ENCODE results near the gene UBAC2.
A peak's percentile ranks its signal among the peaks of the same experiment; 100 is the strongest.
"Not testable (repeated sequence)": the region's sequence is repeated elsewhere in the genome, so short reads cannot be mapped to it uniquely, and the experiment has no call there.

Gene UBAC2

DNA sequence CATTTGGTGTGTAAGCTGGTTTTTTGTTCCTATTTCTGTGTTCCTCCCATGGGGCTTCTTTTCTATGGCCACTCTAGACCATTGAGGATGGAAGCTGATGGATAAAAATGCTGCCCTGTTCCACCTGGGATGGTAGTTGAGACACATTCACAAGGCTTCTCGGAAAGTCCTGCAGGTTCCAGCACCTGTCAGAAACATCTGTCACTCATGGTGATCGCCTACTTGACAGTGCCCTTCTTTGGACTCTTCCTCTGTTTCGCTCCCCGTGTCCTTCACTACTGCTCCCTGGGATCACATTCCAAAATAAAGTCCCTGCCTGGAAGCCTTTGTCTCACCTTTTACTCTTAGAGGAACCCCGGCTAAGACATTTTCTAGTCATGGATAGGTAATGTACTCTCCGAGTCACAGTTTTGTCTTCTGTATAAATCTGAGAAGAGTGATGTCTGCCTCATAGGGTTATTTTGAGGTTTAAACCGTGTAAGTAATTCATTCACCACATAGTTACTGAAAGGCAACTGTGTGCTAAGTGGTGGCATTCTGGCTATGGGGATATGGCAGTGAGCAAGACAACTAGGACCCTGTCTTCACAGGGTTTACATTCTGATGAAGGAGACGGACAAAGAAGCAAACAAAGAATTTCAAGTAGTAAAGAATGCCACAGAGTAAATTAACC, 21.0 kb downstream of the UBAC2 start:
- peaks cover 0 to 2% of the 10 kb centered on the region in 2 donors for H3K36me3 ChIP-seq (ENCODE audit: control insufficient read depth in 2 of 2, insufficient read depth in 2 of 2, low read length in 2 of 2)

DNA sequence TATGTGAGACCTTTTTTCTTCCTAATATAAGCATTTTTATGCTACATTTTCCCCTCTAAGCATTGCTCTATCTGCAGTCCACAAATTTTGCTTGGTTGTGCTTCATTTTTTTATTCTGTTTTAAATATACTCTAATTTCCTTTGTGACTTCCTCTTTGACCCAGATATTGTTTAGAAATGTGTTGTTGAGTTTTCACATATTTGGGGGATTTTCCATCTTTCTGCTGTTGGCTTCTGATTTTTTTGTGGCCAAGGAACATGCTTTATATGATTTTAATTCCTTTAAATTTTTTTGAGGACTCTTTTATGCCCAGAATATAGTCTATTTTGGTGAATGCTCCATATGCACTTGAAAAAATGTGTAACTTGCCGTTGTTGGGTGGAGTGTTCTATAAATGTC, 22.9 kb downstream of the UBAC2 start:
- peaks cover 3 to 10% of the 10 kb centered on the region in 2 donors for H3K4me1 ChIP-seq (ENCODE audit: control insufficient read depth in 2 of 2, insufficient read depth in 2 of 2, low read length in 2 of 2)
- H3K9ac ChIP-seq (ENCODE audit: low read depth in 1 of 2, low read length in 2 of 2) = no peak overlapping the region
- H3K4me3 ChIP-seq (ENCODE audit: low read length in 2 of 2) = no peak overlapping the region
- no peaks in the 10 kb centered on the region for H3K27me3 ChIP-seq (ENCODE audit: control insufficient read depth in 2 of 2, insufficient read depth in 2 of 2, low read length in 2 of 2)
- peaks cover 2 to 3% of the 10 kb centered on the region in 2 donors for H3K36me3 ChIP-seq (ENCODE audit: control insufficient read depth in 2 of 2, insufficient read depth in 2 of 2, low read length in 2 of 2)
- H3K9me3 ChIP-seq (ENCODE audit: control insufficient read depth in 2 of 2, low read length in 2 of 2) = no peaks in the 10 kb centered on the region
- H3K27ac ChIP-seq (ENCODE audit: low read depth in 2 of 2, low read length in 2 of 2) = no peak overlapping the region

More for the DNA sequence above, 21.0 kb downstream of the UBAC2 start:
- H3K4me3 ChIP-seq (ENCODE audit: low read length in 2 of 2) = no peak overlapping the region
- H3K9me3 ChIP-seq (ENCODE audit: control insufficient read depth in 2 of 2, low read length in 2 of 2) = no peaks in the 10 kb centered on the region
- no peak overlapping the region for H3K9ac ChIP-seq (ENCODE audit: low read depth in 1 of 2, low read length in 2 of 2)
- H3K27me3 ChIP-seq (ENCODE audit: control insufficient read depth in 2 of 2, insufficient read depth in 2 of 2, low read length in 2 of 2) = no peaks in the 10 kb centered on the region
- H3K27ac ChIP-seq (ENCODE audit: low read depth in 2 of 2, low read length in 2 of 2) = no peak overlapping the region
- H3K4me1 ChIP-seq (ENCODE audit: control insufficient read depth in 2 of 2, insufficient read depth in 2 of 2, low read length in 2 of 2) = peaks cover 3 to 10% of the 10 kb centered on the region in 2 donors

DNA sequence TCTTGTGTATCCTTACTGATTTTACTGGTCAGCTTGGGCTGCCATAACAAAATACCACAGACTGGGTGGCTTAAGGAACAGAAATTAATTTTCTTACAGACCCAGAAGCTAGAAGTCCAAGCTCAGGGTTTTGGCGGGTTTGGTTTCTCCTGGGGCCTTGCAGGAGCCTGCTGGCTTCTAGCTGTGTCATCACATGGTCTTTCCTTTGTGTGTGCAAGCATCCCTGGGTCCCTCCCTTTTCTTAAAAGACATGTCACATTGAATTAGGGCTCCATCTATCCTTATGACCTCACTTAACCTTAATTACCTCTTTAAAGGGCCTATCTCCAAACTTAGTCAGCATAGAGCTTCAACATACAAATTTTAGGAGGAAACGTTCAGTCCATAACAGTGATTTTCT, 23.4 kb downstream of the UBAC2 start:
- Histone ChIP-seq H3K27me3 (ENCODE audit: control insufficient read depth in 2 of 2, insufficient read depth in 2 of 2, low read length in 2 of 2) (no peaks in the 10 kb centered on the region), H3K9me3 (ENCODE audit: control insufficient read depth in 2 of 2, low read length in 2 of 2) (no peaks in the 10 kb centered on the region), H3K4me3 (ENCODE audit: low read length in 2 of 2) (no peak overlapping the region), H3K36me3 (ENCODE audit: control insufficient read depth in 2 of 2, insufficient read depth in 2 of 2, low read length in 2 of 2) (peaks cover 2 to 3% of the 10 kb centered on the region in 2 donors), H3K9ac (ENCODE audit: low read depth in 1 of 2, low read length in 2 of 2) (no peak overlapping the region), H3K27ac (ENCODE audit: low read depth in 2 of 2, low read length in 2 of 2) (no peak overlapping the region), H3K4me1 (ENCODE audit: control insufficient read depth in 2 of 2, insufficient read depth in 2 of 2, low read length in 2 of 2) (peaks cover 6 to 11% of the 10 kb centered on the region in 2 donors)

- Histone ChIP-seq H3K27ac (ENCODE audit: low read depth in 2 of 2, low read length in 2 of 2) (no peak overlapping the region), H3K27me3 (ENCODE audit: control insufficient read depth in 2 of 2, insufficient read depth in 2 of 2, low read length in 2 of 2) (no peaks in the 10 kb centered on the region), H3K4me3 (ENCODE audit: low read length in 2 of 2) (no peak overlapping the region), H3K36me3 (ENCODE audit: control insufficient read depth in 2 of 2, insufficient read depth in 2 of 2, low read length in 2 of 2) (peaks cover 2 to 3% of the 10 kb centered on the region in 2 donors), H3K4me1 (ENCODE audit: control insufficient read depth in 2 of 2, insufficient read depth in 2 of 2, low read length in 2 of 2) (peaks cover 9 to 13% of the 10 kb centered on the region in 2 donors), H3K9ac (ENCODE audit: low read depth in 1 of 2, low read length in 2 of 2) (no peak overlapping the region), H3K9me3 (ENCODE audit: control insufficient read depth in 2 of 2, low read length in 2 of 2) (no peaks in the 10 kb centered on the region)
These were observed 24.4 kb downstream of the UBAC2 start for GRCh38 chr13:99225078-99225477.

DNA sequence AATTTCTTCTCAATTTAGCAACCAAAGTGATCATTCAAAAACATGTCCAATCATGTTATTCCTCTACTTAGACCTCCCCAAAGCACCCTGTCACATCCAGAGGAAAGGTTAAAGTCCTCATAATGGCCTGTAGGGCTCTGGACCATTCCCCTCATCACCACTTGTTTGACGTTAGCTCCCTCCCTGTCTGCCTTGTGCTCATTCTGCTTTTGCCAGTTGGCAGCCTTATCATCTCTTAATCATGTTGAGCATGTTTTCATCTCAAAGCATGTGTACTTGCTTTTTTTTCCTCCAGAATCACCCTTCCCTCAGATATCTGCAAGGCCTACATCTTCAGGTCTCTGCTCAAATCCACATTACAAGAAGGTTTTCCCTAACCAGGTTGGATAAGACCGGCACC, 25.9 kb downstream of the UBAC2 start:
- Histone ChIP-seq H3K4me1 (ENCODE audit: control insufficient read depth in 2 of 2, insufficient read depth in 2 of 2, low read length in 2 of 2) (peaks cover 9 to 13% of the 10 kb centered on the region in 2 donors), H3K27ac (ENCODE audit: low read depth in 2 of 2, low read length in 2 of 2) (no peak overlapping the region), H3K9me3 (ENCODE audit: control insufficient read depth in 2 of 2, low read length in 2 of 2) (no peaks in the 10 kb centered on the region)

DNA sequence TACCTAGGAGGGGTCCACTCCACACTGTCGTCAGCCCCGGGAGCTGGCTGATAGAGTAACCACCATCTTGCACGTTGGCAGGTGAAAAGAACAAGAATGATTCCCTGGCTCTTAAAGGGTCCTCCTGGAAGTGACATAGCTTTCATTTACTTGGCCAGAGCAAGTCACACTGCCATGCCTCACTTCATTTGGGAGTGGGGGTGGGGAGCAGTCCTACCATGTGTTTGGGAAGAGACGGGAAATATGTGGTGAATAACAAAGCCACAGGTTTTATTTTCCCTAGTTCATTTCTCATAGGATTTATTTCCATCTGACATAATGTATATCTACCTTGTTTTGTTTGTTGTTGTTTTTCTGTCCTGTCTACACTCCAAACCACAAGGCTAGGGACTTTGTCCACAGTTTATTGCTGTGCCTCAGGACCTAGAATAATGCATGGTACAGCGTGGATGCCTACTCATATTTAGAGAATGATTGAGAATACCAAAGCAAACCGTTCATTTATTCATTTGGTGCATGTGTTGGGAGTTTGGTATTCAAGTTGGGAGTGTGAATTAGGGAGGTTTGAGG, 26.8 kb downstream of the UBAC2 start:
- Histone ChIP-seq H3K4me3 (ENCODE audit: low read length in 2 of 2) (no peak overlapping the region), H3K36me3 (ENCODE audit: control insufficient read depth in 2 of 2, insufficient read depth in 2 of 2, low read length in 2 of 2) (peaks cover 2 to 3% of the 10 kb centered on the region in 2 donors), H3K27ac (ENCODE audit: low read depth in 2 of 2, low read length in 2 of 2) (peak overlapping the region in 1 of 2 donors; percentile 16), H3K4me1 (ENCODE audit: control insufficient read depth in 2 of 2, insufficient read depth in 2 of 2, low read length in 2 of 2) (peaks cover 9 to 13% of the 10 kb centered on the region in 2 donors), H3K27me3 (ENCODE audit: control insufficient read depth in 2 of 2, insufficient read depth in 2 of 2, low read length in 2 of 2) (no peaks in the 10 kb centered on the region), H3K9me3 (ENCODE audit: control insufficient read depth in 2 of 2, low read length in 2 of 2) (no peaks in the 10 kb centered on the region), H3K9ac (ENCODE audit: low read depth in 1 of 2, low read length in 2 of 2) (peak overlapping the region in 1 of 2 donors; percentile 14)

More for the DNA sequence above, 25.9 kb downstream of the UBAC2 start:
- Histone ChIP-seq H3K4me3 (ENCODE audit: low read length in 2 of 2) (no peak overlapping the region), H3K9ac (ENCODE audit: low read depth in 1 of 2, low read length in 2 of 2) (no peak overlapping the region), H3K36me3 (ENCODE audit: control insufficient read depth in 2 of 2, insufficient read depth in 2 of 2, low read length in 2 of 2) (peaks cover 2 to 3% of the 10 kb centered on the region in 2 donors), H3K27me3 (ENCODE audit: control insufficient read depth in 2 of 2, insufficient read depth in 2 of 2, low read length in 2 of 2) (no peaks in the 10 kb centered on the region)

DNA sequence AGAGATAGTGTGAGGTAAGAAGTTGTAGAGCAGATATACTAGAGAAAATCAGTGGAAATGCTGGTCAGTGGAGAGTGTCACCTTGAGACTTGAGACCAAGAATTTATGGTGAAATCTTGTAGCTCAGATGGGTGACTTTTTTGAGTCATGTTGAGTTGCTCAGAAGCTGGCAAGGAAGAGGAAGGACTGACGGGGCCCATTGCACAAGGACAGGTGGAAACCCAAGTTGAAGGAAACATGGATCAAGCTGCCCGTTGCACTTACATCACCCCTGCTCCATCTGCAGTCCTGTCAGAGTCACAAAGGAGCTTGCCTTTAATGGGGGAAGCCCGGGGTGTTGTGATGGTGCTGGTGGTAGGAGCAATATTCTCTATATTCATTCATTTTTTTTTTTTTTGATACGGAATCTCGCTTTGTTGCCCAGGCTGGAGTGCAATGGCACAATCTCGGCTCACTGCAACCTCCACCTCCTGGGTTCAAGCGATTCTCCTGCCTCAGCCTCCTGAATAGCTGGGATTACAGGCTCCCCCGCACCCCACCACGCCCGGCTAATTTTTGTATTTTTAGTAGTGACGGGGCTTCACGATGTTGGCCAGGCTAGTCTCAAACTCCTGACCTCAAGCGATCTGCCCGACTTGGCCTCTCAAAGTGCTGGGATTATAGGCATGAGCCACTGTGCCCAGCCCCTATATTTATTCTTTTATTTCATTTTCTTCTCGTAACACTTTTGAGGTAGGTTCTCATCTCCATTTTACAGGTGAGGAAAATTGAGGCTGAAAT, 27.4 kb downstream of the UBAC2 start:
- H3K4me1 ChIP-seq (ENCODE audit: control insufficient read depth in 2 of 2, insufficient read depth in 2 of 2, low read length in 2 of 2) = peaks cover 9 to 13% of the 10 kb centered on the region in 2 donors
- H3K4me3 ChIP-seq (ENCODE audit: low read length in 2 of 2) = no peak overlapping the region
- peak overlapping the region in 1 of 2 donors; percentile 16 for H3K27ac ChIP-seq (ENCODE audit: low read depth in 2 of 2, low read length in 2 of 2)
- no peaks in the 10 kb centered on the region for H3K9me3 ChIP-seq (ENCODE audit: control insufficient read depth in 2 of 2, low read length in 2 of 2)
- H3K36me3 ChIP-seq (ENCODE audit: control insufficient read depth in 2 of 2, insufficient read depth in 2 of 2, low read length in 2 of 2) = peaks cover 2 to 3% of the 10 kb centered on the region in 2 donors
- no peak overlapping the region for H3K9ac ChIP-seq (ENCODE audit: low read depth in 1 of 2, low read length in 2 of 2)
- no peaks in the 10 kb centered on the region for H3K27me3 ChIP-seq (ENCODE audit: control insufficient read depth in 2 of 2, insufficient read depth in 2 of 2, low read length in 2 of 2)

- H3K4me3 ChIP-seq (ENCODE audit: low read length in 2 of 2) = peak overlapping the region in 1 of 2 donors; percentile 20
- H3K9ac ChIP-seq (ENCODE audit: low read depth in 1 of 2, low read length in 2 of 2) = no peak overlapping the region
- H3K36me3 ChIP-seq (ENCODE audit: control insufficient read depth in 2 of 2, insufficient read depth in 2 of 2, low read length in 2 of 2) = peaks cover 2 to 3% of the 10 kb centered on the region in 2 donors
- H3K27me3 ChIP-seq (ENCODE audit: control insufficient read depth in 2 of 2, insufficient read depth in 2 of 2, low read length in 2 of 2) = no peaks in the 10 kb centered on the region
- no peaks in the 10 kb centered on the region for H3K9me3 ChIP-seq (ENCODE audit: control insufficient read depth in 2 of 2, low read length in 2 of 2)
- peaks cover 7% of the 10 kb centered on the region in 2 donors for H3K4me1 ChIP-seq (ENCODE audit: control insufficient read depth in 2 of 2, insufficient read depth in 2 of 2, low read length in 2 of 2)
- H3K27ac ChIP-seq (ENCODE audit: low read depth in 2 of 2, low read length in 2 of 2) = peak overlapping the region in 1 of 2 donors; percentile 32
These were observed 28.4 kb downstream of the UBAC2 start for GRCh38 chr13:99228737-99229691.

DNA sequence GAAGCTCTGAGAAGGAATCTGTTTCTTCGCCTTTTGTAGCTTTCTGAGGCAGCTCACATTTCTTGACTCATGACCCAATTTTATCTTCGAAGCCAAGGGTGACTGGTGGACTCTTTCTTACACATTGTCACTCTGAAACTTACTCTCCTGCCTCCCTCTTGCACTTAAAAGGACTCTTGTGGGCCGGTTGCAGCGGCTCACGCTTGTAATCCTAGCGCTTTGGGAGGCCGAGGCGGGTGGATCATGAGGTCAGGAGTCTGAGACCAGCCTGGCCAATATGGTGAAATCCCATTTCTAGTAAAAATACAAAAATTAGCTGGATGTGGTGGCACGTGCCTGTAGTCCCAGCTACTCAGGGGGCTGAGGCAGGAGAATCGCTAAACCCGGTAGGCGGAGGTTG, 29.9 kb downstream of the UBAC2 start:
- not testable (repeated sequence) for H3K36me3 ChIP-seq (ENCODE audit: control insufficient read depth in 2 of 2, insufficient read depth in 2 of 2, low read length in 2 of 2); H3K9me3 ChIP-seq (ENCODE audit: control insufficient read depth in 2 of 2, low read length in 2 of 2); H3K27me3 ChIP-seq (ENCODE audit: control insufficient read depth in 2 of 2, insufficient read depth in 2 of 2, low read length in 2 of 2); H3K9ac ChIP-seq (ENCODE audit: low read depth in 1 of 2, low read length in 2 of 2); H3K4me1 ChIP-seq (ENCODE audit: control insufficient read depth in 2 of 2, insufficient read depth in 2 of 2, low read length in 2 of 2); H3K4me3 ChIP-seq (ENCODE audit: low read length in 2 of 2); H3K27ac ChIP-seq (ENCODE audit: low read depth in 2 of 2, low read length in 2 of 2)
